HCEC 1CT (cell line): ENCODE measurements around the gene EYS.
"Not testable (repeated sequence)": the region's sequence is repeated elsewhere in the genome, so short reads cannot be mapped to it uniquely, and the experiment has no call there.

Experiments used
- DNase-seq: peaks from one replicate; pipeline ENCODE4 v3.0.0-alpha.2; 2017

EYS gene

DNA sequence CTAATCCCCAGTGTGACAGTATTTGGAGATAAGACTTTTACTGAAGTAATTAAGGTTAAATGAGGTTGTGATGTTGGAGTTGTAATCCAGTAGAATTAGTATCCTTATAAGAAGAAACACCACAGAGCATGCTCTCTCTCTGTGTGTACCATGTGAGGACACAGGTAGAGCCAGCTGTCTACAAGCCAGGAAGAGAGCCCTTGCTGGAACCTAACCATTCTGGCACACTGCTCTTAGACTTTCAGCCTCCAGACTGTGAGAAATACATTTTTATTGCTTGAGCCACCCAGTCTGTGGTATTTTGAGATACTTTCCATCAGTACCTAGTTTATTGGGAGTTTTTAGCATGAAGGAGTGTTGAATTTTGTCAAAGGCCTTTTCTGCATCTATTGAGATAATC, 1961.2 kb downstream of the EYS start:
- no peak for DNase-seq

DNA sequence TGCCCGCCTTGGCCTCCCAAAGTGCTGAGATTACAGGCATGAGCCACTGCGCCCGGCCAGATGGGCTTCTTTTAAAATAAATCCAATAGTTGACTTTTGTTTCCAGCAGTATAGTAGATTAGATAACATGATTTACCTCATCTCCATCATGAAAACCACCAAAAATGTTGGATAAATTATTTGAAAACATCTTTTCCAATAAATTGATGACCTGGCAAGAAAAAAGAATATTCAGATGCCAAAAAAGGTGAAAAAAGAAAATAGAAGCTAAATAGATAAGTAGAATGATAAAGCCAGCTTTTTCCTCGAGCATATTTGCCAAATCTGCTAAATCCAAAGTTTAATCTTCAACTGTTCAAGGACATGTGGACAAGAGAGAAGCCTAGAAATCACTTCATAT, 1962.2 kb downstream of the EYS start:
- DNase-seq: no peak

DNA sequence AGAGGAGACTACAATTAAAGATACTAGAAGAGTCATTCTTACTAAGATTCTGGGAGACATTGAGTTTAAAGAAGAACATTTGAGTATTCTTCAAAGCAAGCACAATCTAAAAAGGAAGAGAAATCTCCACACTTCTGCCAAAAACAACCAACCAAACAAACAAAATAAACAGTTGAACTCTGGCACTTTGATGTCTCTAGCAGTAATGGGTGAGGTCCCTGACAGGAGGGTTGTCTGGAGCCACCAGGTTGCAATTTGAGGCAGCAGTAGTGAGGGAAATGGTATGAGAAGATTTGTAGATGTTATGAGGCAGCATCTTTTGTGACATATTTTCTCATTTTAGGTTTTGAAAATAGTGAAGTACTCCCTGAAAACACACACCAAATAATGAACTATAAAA, 1963.3 kb downstream of the EYS start:
- no peak for DNase-seq

GRCh38 chr6:63742060-63742459, 1965.0 kb downstream of the EYS start:
- no peak for DNase-seq

DNA sequence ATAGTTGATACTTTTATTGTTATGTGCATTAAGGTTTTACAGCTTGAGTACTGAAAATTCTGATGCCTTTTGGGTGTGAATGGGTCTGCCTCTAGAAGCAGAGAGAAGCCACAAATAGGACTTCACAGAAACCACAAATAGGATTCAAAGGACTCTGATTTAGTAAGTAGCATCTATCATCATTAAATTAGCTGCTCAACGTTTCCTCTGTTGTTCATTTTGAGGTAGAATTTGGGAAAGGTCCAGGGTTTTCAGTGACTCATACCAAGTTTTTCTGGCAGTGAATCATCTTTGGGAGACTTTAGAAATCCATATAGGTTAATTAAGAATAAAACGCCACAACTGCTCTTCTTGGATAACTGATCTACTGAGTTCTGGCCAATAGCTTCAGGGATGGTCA, 1966.3 kb downstream of the EYS start:
- peak; percentile 80 for DNase-seq

- no peak for DNase-seq
Observed at GRCh38 chr6:63739094-63739687, 1967.8 kb downstream of the EYS start.

GRCh38 chr6:63738190-63738589, 1968.8 kb downstream of the EYS start:
- DNase-seq: not testable (repeated sequence)

DNA sequence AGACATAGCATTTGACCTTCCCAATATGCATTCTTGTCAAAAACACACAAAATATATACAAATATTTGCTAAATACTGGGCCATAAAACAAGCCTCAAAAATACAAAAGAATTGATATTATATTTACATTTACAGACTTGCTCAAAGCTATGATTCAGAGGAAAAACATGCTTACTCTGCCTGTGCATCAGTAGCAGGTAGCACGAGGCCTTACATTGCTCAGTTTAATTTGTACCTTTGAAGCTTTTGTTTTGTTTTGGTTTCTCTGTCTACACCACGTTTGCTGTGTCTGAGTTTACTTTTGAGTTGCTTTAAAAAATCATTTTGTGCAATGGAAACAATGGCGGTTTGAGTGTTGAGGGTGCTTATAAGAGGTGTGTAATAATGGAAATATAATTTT, 1972.1 kb downstream of the EYS start:
- DNase-seq: no peak

GRCh38 chr6:63732336-63732735, 1974.7 kb downstream of the EYS start:
- DNase-seq: peak; percentile 82

GRCh38 chr6:63731930-63732329, 1975.1 kb downstream of the EYS start:
- DNase-seq: peak; percentile 32

DNA sequence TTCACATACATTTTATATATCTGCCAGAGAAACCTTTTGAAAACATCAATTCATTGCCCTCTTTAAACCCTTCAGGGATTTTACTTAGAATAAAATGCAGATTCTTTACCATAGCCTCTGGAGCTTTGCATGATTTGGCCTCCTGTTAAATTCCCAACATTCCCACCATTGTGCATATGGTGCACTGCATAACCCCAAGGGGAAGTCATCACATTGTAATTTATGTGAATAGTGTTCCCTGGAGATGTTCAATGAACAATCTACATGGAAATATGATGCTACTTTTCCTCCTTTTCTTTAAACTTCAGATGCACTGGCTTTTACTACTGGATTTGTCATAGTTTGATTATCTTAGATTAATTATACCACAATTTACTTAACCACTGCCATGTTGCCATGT, 1976.7 kb downstream of the EYS start:
- DNase-seq: no peak

GRCh38 chr6:63724721-63725120, 1982.3 kb downstream of the EYS start:
- DNase-seq: no peak

DNA sequence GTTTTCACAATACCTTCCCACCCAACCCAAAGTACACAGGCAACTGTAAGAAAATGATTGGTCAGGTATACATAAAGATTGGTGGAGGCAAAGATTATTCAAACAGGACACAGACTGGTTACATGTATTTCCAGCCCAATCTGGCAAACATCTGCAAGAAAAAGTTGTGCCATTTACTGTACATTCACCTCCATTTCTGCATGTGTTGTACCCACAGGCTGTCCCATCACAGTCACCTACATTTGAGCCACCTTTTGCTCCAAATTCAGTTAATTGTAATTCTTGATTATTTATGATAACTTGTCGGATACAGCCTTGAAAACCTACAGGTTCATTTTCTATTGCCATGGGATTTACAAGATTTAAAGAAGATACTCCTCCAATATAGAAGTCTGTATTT, 1985.8 kb downstream of the EYS start:
- DNase-seq: no peak

- no peak for DNase-seq
Observed at GRCh38 chr6:63716169-63716568, 1990.9 kb downstream of the EYS start.

GRCh38 chr6:63714091-63714490, 1992.9 kb downstream of the EYS start:
- DNase-seq: no peak

- no peak for DNase-seq
Observed at GRCh38 chr6:63713332-63713731, 1993.7 kb downstream of the EYS start.

GRCh38 chr6:63709148-63709547, 1997.9 kb downstream of the EYS start:
- no peak for DNase-seq

DNA sequence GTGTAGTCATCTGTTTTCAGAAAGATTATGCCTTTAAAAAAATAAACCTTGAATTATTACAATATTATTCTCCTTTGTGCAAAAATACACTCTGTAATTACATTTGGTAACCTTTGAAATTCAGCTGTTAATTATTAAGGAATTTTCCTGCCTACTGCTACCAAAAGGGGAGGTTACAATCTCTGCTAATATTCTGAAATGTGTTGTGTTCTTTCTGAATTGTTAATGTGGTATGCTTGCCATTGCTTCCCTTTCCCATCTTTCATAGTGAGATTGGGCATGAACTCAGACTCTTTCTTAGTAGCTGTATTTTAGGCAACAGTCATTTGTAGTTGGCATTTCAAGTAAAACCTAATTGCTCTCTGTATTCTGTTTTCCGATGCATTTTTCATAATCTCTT, 1998.4 kb downstream of the EYS start:
- DNase-seq: no peak

GRCh38 chr6:63706630-63707029, 2000.4 kb downstream of the EYS start:
- DNase-seq: no peak

DNA sequence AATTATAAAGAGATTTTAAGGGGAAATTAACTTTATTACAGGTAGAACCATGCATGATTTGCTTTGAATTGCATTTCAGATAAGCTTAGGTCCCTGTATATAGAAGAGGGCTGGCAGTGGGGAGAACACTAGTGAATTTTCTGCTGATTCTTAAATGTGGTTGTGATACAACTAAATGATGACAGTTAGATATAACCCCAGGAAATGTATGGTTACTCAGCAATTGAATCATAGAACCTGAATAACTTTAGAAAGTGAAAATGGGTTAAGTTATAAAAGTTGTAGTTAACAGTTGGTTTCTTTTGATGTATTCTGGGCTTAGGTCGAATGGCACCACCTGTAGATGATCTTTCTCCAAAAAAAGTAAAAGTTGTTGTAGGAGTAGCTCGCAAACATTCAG, 2001.3 kb downstream of the EYS start:
- DNase-seq: no peak

DNA sequence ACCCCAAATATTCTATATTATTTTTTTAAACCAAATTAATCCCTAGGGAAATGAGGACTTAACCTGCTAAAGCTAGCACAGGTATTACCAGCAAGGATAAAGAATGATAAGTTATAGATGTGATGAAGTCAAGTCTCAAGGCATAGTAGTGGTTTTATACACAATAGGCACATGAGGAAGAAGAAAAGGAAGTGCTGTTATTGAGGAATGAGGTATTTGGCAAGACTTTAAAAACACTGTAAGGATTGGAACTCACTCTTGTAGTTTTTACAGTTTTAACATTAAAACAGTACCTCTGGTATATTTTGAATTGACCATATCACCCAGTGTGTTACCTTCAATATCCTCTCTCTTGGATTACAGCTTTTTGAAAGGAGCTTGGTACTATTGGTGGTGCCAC, 2016.8 kb downstream of the EYS start:
- no peak for DNase-seq

- DNase-seq: no peak
Observed at GRCh38 chr6:63689421-63689820, 2017.6 kb downstream of the EYS start.

DNA sequence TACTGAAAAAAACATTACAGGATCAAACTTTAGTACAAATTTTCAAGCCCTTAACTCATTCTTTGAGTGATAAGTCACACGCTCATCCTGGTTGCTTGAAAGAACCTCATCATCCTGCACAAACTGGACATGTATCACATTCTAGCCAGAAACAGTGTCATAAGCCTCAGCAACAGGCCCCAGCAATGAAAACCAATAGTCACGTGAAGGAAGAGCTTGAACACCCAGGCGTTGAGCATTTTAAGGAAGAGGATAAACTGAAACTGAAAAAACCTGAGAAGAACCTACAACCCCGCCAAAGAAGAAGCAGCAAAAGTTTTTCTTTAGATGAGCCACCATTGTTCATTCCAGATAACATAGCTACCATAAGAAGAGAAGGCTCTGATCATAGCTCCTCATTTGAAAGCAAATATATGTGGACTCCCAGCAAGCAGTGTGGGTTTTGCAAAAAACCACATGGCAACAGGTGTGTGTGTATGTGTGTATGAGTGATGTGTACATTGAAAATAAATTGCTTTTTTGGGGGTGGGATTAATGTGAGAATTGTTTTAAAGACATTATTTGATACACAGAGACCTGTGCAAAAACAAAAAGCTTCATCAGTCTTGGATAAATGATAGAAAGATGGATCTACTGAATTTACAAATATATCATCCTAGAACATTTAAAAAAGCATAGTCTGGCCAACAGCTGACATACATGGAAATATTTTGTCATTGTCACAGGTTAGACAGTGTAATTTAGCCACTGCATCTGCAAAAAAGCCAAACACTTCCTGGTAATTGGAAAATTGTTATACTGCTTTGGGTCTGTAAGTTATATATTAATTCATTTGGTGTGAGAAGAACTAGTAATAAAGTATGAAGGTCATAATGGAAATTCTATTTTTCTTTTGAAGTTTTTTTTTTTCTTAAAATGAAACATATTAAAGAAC, 2021.3 kb downstream of the EYS start:
- DNase-seq: no peak

GRCh38 chr6:63683071-63683603, 2023.9 kb downstream of the EYS start:
- DNase-seq: no peak
